ENCODE data around the gene MEIKIN.

MEIKIN gene

GRCh38 chr5:131773805-131774204 lies 171.7 kb downstream of the MEIKIN start:
- FAIRE-seq (no peak), DNase-seq (ENCODE audit: low spot score) (no peak)

GRCh38 chr5:131771692-131772091 lies 173.8 kb downstream of the MEIKIN start:
- FAIRE-seq: no peak

GRCh38 chr5:131769961-131770360 lies 175.5 kb downstream of the MEIKIN start:
- DNase-seq (ENCODE audit: low spot score) (no peak), FAIRE-seq (no peak)

More at GRCh38 chr5:131771692-131772091, 173.8 kb downstream of the MEIKIN start:
- no peak for DNase-seq (ENCODE audit: low spot score)

- FAIRE-seq: no peak
- no peak for DNase-seq (ENCODE audit: low spot score)
Measured at GRCh38 chr5:131769336-131769735, 176.1 kb downstream of the MEIKIN start.

- FAIRE-seq: no peak
- DNase-seq (ENCODE audit: low spot score): no peak
Measured at GRCh38 chr5:131767891-131768290, 177.6 kb downstream of the MEIKIN start.

- FAIRE-seq: no peak
- DNase-seq (ENCODE audit: low spot score): no peak
Measured at GRCh38 chr5:131766689-131767088, 178.8 kb downstream of the MEIKIN start.

DNA sequence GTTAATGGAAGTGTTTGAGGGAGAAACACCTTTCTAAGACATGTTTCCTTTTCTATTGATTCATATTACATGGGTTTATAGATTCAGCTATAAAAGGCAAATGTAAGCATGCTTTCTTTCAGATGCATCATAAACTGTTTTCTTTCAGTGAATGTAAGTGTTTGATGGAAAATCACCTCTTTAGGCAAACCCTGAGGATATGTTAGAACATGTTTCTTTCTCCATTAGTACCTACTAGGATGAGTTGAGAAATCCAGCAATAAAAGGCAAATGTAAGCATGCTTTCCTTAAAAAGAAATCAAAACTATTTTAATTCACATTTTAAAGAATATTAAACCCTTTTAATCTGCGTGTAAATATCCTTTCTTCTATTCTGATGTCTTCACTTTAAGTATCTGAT lies 180.2 kb downstream of the MEIKIN start:
- DNase-seq (ENCODE audit: low spot score): no peak
- FAIRE-seq: no peak

GRCh38 chr5:131763968-131764367 lies 181.5 kb downstream of the MEIKIN start:
- FAIRE-seq (no peak), DNase-seq (ENCODE audit: low spot score) (no peak)

GRCh38 chr5:131760793-131761192 lies 184.7 kb downstream of the MEIKIN start:
- FAIRE-seq (no peak), DNase-seq (ENCODE audit: low spot score) (no peak)

- DNase-seq (ENCODE audit: low spot score) (no peak), FAIRE-seq (no peak)
Measured at GRCh38 chr5:131759704-131760103, 185.8 kb downstream of the MEIKIN start.

- FAIRE-seq: no peak
Measured at GRCh38 chr5:131758520-131758900, 187.0 kb downstream of the MEIKIN start.

DNA sequence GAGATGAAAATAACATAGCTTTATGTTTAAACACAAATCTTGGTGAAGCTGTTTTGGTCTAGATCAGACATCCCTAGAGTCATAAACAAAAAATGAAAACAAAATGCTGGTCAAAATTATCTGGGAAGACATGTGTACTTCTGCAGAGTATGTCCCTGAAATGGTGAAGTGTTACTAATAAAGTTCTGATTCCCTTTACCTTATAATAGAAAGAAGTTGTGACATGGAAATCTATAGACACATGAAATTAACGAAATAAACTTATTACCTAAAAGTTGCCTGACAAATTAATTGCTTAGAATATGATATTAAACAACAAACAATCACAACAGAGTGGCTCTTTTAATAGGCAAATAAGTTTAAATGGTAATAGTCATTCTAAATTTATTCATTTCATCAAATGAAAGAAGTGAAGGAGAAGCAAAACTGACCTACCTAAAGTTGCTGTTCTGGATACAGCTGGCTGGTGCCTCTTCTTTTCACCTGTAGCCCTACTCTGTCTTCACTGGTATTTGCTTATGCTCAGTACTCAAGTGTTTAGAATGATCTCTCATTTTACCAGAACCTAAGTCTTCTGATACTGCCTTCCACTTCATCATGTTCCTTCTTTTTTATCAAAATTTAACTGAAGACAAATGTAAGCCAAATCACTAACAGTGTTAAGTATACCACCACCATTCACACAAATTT lies 187.5 kb downstream of the MEIKIN start:
- no peak for DNase-seq (ENCODE audit: low spot score)
- FAIRE-seq: no peak

More at GRCh38 chr5:131758520-131758900, 187.0 kb downstream of the MEIKIN start:
- DNase-seq (ENCODE audit: low spot score): no peak
